Measurements from ENCODE around the gene CALCOCO1. TPM values are rescaled to one million over a fixed set of nuclear protein-coding genes. Genes with fewer than 3 reads are reported as not detected.

The CALCOCO1 gene
- total RNA-seq, 1 experiment from 2014 or later: 49.4 TPM

DNA sequence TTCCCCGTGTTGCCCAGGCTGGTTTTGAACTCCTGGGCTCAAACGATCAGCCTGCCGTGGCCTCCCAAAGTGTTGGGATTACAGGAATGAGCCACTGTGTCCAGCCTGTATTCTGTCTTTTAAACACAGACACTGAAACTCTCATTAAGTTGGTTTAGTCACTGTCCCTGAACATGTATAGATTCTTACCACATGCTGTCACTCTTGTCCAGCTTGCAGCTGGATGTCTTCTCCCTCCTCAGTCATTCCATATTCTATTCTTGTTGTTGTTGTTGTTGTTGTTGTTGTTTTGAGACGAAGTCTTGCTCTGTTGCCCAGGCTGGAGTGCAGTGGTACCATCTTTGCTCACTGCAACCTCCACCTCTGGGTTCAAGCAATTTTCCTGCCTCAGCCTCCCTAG, 39.1 kb downstream of the CALCOCO1 start:
- no TSS peak for BruUV-seq (replicated peaks)
- no peak for TF ChIP-seq CTCF (IDR thresholded peaks at IDR 0.05; ENCODE audit: unreplicated experiment)
- intact Hi-C loops (cut with micrococcal nuclease): no loop called here
- Mint-ChIP-seq H3K9me3 (ENCODE audit: unreplicated experiment) (peaks cover 7% of the 10 kb centered on the region), H3K27ac (ENCODE audit: low read depth, unreplicated experiment) (no peak overlapping the region), H3K4me3 (ENCODE audit: unreplicated experiment) (no peak overlapping the region), H3K36me3 (ENCODE audit: insufficient read depth, unreplicated experiment) (no peaks in the 10 kb centered on the region), H3K4me1 (ENCODE audit: insufficient read depth, unreplicated experiment) (no peaks in the 10 kb centered on the region), H3K27me3 (ENCODE audit: insufficient read depth, unreplicated experiment) (no peaks in the 10 kb centered on the region)
- POLR2A ChIA-PET: interaction anchor here (1.4 kb wide), 1 partner anchor 40 kb away, joined by 3 read pairs; the partner anchor contains the start of gene CALCOCO1
- DNase-seq (ENCODE audit: unreplicated experiment): no peak
- CTCF ChIA-PET: interaction anchor here (0.6 to 9.5 kb wide), 5 partner anchors 11 to 57 kb away, joined by 3 to 98 read pairs (median 6); partner anchors contain the start of gene ATP5MC2

DNA sequence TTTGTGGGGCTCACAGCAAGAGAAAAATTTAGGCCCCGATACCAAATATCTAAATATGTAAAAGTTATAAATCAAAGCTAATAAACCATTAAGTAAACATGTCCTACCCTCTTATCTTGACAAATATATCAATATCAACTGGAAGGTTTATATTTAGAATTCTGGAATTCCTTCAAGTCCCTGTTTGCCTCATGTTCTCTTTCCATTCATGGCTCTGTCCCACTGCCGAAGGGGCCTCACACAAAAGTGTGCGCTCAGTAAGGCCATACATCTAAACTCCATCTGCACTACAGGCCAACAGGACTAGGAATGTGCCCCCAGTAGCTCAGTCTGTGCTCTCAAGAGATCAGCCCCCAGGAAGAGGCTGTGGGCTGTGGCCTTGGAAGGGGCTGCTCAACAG, 40.8 kb downstream of the CALCOCO1 start:
- POLR2A ChIA-PET: no interaction called here
- no peak overlapping the region for H3K27ac Mint-ChIP-seq (ENCODE audit: low read depth, unreplicated experiment)
- intact Hi-C loops (cut with micrococcal nuclease): no loop called here
- peaks cover 1% of the 10 kb centered on the region for H3K9me3 Mint-ChIP-seq (ENCODE audit: unreplicated experiment)
- no peak for DNase-seq (ENCODE audit: unreplicated experiment)
- no peak for TF ChIP-seq CTCF (IDR thresholded peaks at IDR 0.05; ENCODE audit: unreplicated experiment)
- H3K4me3 Mint-ChIP-seq (ENCODE audit: unreplicated experiment): no peak overlapping the region
- H3K36me3 Mint-ChIP-seq (ENCODE audit: insufficient read depth, unreplicated experiment): no peaks in the 10 kb centered on the region
- no peaks in the 10 kb centered on the region for H3K27me3 Mint-ChIP-seq (ENCODE audit: insufficient read depth, unreplicated experiment)
- no TSS peak for BruUV-seq (replicated peaks)
- no peaks in the 10 kb centered on the region for H3K4me1 Mint-ChIP-seq (ENCODE audit: insufficient read depth, unreplicated experiment)
- CTCF ChIA-PET: interaction anchor here (0.5 to 9.5 kb wide), 11 partner anchors 10 to 1570 kb away, joined by 3 to 98 read pairs (median 3); partner anchors contain the start of gene ATP5MC2

DNA sequence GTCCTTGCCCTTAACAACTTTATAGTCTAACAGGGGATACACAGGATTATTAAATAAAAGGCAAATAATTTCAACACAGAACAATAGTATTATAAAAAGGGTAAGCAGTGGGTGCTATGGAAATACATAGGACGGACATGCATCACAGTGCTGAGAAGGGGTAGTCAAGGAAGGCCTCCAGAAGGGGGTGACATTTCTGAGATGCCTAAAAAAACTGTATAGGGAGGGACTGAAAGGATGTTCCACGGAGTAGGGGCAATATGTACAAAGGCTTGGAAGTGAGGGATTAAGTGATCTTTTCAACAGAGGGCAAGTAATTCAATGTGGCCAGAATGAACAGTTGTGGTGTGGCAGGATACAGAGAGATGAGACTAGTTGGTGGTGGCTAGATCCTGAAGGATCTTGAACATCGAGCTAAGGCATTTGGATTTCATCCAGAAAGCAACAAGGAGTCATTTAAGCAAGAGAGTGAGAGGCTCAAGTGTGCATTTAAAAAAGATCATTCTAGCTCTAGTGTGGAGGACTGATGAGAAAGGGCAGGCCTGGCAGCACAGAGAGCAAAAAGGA, 42.5 kb downstream of the CALCOCO1 start:
- CTCF ChIA-PET: interaction anchor here (0.6 to 9.5 kb wide), 5 partner anchors 15 to 507 kb away, joined by 3 to 98 read pairs (median 4); no protein-coding TSS in a partner anchor
- POLR2A ChIA-PET: interaction anchor here (1.0 kb wide), 1 partner anchor 315 kb away, joined by 3 read pairs; the partner anchor contains the start of gene HOXC9
- Mint-ChIP-seq H3K4me1 (ENCODE audit: insufficient read depth, unreplicated experiment) (no peaks in the 10 kb centered on the region), H3K27me3 (ENCODE audit: insufficient read depth, unreplicated experiment) (no peaks in the 10 kb centered on the region), H3K27ac (ENCODE audit: low read depth, unreplicated experiment) (no peak overlapping the region), H3K4me3 (ENCODE audit: unreplicated experiment) (no peak overlapping the region), H3K9me3 (ENCODE audit: unreplicated experiment) (no peaks in the 10 kb centered on the region), H3K36me3 (ENCODE audit: insufficient read depth, unreplicated experiment) (no peaks in the 10 kb centered on the region)
- TF ChIP-seq CTCF (IDR thresholded peaks at IDR 0.05; ENCODE audit: unreplicated experiment): no peak
- no TSS peak for BruUV-seq (replicated peaks)
- DNase-seq (ENCODE audit: unreplicated experiment): no peak
- intact Hi-C loops (cut with micrococcal nuclease): no loop called here

GRCh38 chr12:53683983-53684382, 43.3 kb downstream of the CALCOCO1 start:
- H3K36me3 Mint-ChIP-seq (ENCODE audit: insufficient read depth, unreplicated experiment): no peaks in the 10 kb centered on the region
- no peak for DNase-seq (ENCODE audit: unreplicated experiment)
- no TSS peak for BruUV-seq (replicated peaks)
- H3K27ac Mint-ChIP-seq (ENCODE audit: low read depth, unreplicated experiment): no peak overlapping the region
- CTCF ChIA-PET: interaction anchor here (0.6 to 9.5 kb wide), 4 partner anchors 8 to 61 kb away, joined by 5 to 98 read pairs (median 12); no protein-coding TSS in a partner anchor
- H3K27me3 Mint-ChIP-seq (ENCODE audit: insufficient read depth, unreplicated experiment): peaks cover 7% of the 10 kb centered on the region
- peaks cover 2% of the 10 kb centered on the region for H3K4me1 Mint-ChIP-seq (ENCODE audit: insufficient read depth, unreplicated experiment)
- intact Hi-C loops (cut with micrococcal nuclease): no loop called here
- no peak overlapping the region for H3K4me3 Mint-ChIP-seq (ENCODE audit: unreplicated experiment)
- no peak for TF ChIP-seq CTCF (IDR thresholded peaks at IDR 0.05; ENCODE audit: unreplicated experiment)
- POLR2A ChIA-PET: interaction anchor here (1.4 kb wide), 1 partner anchor 23 kb away, joined by 5 read pairs; no protein-coding TSS in a partner anchor
- H3K9me3 Mint-ChIP-seq (ENCODE audit: unreplicated experiment): no peaks in the 10 kb centered on the region

Measured in MCF 10A (cell line).